D721Med (cell line): ENCODE measurements around the gene GABRG3.

Experiments
- DNase-seq: peaks from one replicate; pipeline ENCODE4 v3.0.0; 2011; ENCODE audit warnings: low spot score; ENCODE audit not compliant: insufficient read length
- FAIRE-seq: peaks from 2 replicates; lab custom pipeline; 2011; peaks lifted over from hg19 to GRCh38; lab: Jason Lieb, UNC
- TF ChIP-seq, protein P1 (sequence below): IDR thresholded peaks from 2 replicates; pipeline ENCODE4 v1.5.1; 2012; ENCODE audit warnings: mild to moderate bottlenecking, control low read depth; ENCODE audit not compliant: insufficient read depth; ENCODE audit errors: missing control alignments

The GABRG3 gene

DNA sequence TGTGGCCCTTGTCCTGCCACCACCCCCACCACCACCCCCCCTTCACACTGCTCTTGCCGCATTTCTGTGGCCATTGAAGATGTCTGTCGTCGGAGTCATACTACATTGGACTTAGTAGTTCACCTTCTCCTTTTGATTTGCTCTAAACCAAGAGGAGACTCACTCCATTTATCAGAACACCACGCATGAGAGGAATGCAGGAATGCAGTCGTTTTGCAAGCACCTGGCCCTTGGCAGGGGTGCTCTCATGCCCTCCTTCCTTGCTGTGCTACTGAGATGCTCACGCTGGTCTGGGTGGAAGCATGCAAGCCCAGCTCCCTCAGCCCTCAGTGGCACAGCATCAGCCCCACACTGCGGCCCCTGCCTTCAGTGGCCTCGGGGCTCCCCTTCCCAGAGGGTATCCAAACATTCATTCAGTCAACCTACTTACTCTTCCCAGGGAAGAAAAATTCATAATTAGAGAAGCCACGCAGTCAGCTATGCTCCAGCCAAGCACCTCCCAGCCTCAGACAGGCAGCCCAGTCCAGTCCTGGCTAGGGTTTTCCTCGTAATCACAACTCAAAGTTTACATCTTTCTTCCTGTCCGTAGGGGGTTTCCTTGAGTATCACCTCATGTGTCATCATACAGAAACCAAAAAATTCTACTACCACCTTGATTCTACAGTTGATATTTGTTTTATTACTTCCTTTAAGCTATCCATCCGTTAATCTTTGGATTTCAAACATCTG lies 520.0 kb downstream of the GABRG3 start:
- FAIRE-seq (no peak), DNase-seq (no peak)
- TF ChIP-seq, protein P1, sequence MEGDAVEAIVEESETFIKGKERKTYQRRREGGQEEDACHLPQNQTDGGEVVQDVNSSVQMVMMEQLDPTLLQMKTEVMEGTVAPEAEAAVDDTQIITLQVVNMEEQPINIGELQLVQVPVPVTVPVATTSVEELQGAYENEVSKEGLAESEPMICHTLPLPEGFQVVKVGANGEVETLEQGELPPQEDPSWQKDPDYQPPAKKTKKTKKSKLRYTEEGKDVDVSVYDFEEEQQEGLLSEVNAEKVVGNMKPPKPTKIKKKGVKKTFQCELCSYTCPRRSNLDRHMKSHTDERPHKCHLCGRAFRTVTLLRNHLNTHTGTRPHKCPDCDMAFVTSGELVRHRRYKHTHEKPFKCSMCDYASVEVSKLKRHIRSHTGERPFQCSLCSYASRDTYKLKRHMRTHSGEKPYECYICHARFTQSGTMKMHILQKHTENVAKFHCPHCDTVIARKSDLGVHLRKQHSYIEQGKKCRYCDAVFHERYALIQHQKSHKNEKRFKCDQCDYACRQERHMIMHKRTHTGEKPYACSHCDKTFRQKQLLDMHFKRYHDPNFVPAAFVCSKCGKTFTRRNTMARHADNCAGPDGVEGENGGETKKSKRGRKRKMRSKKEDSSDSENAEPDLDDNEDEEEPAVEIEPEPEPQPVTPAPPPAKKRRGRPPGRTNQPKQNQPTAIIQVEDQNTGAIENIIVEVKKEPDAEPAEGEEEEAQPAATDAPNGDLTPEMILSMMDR: no peak

DNA sequence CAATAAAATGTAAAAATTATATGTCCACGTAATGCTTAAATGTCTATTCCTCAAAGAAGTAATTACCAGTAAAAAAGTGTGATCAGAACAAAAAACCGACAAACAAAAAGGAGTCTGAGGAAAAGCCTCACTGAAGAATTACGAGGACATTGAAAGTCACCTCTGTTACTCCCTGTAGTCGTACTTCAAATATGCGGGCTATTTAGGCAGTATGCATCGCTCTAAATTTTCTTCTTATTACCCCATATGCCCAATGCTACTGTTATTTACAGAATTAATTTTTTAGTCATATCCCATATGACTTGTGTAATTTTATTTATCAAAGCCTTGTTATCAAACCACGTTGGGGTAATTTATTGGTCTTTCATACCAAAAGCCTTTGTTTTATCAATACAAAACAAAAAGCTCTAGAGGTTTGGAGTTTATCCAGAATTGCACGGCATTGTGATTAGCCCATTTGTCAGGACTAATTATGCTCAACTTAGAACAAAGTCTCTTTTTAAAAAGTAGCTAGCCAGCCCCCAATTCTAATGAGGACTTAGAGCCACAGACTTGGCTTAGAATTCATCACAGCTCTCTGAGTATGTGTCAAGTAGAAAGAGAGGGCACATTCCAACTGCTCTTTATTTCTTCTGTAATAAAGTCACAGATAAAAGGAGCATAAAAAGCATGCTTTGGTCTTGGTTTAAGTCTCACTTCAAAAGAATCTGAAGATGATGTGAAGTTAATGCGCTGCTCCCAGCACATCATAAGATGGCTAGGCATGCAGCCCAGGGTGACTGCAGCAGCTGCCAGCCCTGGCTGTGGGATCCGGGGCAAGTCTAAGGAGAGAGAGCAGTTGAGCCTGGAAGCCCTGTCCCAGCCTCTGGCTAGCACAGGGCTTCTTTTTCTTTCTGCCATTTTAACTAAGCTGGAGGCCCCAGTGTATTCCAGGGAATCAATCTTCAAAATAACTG lies 521.0 kb downstream of the GABRG3 start:
- TF ChIP-seq, protein P1: no peak
- no peak for DNase-seq
- FAIRE-seq: no peak

DNA sequence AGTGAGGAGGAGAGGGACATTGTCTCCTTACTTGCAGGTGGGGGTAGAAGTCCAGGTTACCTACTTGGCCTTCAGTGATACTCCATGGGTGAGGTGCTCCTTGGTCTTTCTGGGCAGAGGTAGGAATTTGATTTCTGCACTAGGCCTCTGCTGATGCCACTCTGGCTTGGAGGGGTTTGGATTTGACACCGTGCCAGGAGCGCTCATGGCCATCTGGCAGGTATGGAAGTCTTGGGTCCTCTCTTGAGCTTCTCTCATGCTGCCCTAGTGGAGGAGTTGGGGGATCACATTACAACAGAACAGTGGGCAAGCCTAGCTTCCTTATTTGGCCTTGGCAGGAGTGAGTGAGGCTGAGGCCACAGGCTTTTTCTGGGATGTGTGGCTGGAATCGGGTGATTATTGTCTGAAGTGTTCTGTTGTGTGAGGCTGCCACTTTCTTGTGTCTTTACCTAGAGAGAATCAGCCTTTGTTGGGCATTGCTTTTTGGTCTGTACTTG lies 525.0 kb downstream of the GABRG3 start:
- DNase-seq (no peak), FAIRE-seq (no peak)
- TF ChIP-seq, protein P1: no peak

DNA sequence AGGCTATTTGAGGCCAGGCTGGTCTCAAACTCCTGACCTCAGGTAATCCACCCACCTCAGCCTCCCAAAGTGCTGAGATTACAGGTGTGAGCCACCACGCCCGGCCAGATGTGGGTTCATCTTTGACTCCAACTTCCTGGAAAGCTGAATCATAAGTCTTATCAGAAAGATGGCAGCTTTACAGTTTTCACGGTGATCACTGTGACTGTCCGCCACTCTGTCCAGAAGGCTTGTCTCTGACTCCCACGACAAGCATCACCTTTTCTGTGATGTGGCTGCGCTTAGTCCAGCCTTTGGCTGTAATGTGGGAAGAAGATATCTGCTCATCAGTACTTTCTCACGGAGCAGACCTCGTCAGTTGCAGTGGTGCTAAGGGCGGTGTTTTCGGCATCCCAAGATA lies 527.7 kb downstream of the GABRG3 start:
- TF ChIP-seq, protein P1: no peak
- no peak for DNase-seq
- no peak for FAIRE-seq

DNA sequence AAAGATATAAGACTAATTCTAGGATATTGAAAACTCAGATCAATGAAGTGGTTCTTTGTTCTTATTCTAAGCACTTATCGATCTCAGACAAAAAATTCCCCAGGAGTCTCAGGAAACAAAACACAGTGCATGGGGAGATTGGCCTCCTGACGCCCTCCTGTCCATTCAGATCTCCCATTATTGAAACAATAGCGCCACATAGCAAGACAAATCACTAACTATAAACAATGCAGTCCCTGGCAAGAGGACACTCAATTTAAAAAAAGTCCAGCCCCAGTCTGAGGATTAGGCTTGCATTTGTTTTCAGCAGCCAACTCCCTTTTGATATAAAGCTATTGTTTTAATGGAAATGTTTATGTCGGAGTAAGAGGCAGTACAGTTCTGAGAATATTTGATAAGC lies 528.2 kb downstream of the GABRG3 start:
- no peak for DNase-seq
- TF ChIP-seq, protein P1: no peak
- no peak for FAIRE-seq

DNA sequence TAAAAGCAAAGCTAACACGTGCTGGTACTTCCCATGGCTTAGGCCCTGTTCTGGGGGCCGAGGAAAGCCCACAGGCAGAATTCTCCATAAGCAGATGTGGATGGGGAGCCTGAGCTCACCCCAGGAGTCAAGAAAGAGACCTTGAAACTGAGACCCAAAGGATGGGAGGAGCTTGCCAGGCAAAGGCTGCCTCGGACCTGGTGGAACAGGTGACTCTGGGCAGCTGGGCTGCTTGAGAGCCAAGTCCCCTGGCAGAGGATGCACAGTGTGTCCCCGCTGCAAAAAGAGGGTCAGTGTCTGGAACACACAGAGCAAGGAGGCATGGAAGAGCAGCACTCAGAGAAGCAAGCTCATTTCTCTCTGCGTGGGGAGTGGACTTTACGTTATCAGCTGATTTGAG lies 528.7 kb downstream of the GABRG3 start:
- FAIRE-seq (no peak), DNase-seq (no peak)
- TF ChIP-seq, protein P1: no peak
